ENCODE data around the gene PJVK.

- TF ChIP-seq CTCF (conservative IDR thresholded peaks at IDR 0.05; ENCODE audit: low read length) (no peak), EZH2phosphoT487 (IDR thresholded peaks at IDR 0.05; ENCODE audit: borderline replicate concordance, low read depth, low read length) (no peak)
Measured at GRCh38 chr2:178448968-178449661, 2.1 kb upstream of the PJVK start.

Measured in OCI-LY7 (cell line).